ENCODE data around the gene PRDM16.

Gene PRDM16

GRCh38 chr1:3128431-3129132, 59.6 kb downstream of the PRDM16 start:
- DNase-seq: no peak

- no peak for DNase-seq
Observed at GRCh38 chr1:3129133-3129490, 60.1 kb downstream of the PRDM16 start.

GRCh38 chr1:3130268-3130667, 61.3 kb downstream of the PRDM16 start:
- DNase-seq: no peak

- DNase-seq: no peak
Observed at GRCh38 chr1:3132660-3133059, 63.7 kb downstream of the PRDM16 start.

GRCh38 chr1:3133686-3134085, 64.7 kb downstream of the PRDM16 start:
- no peak for DNase-seq

- DNase-seq: no peak
Observed at GRCh38 chr1:3134381-3135072, 65.5 kb downstream of the PRDM16 start.

GRCh38 chr1:3135073-3135702, 66.2 kb downstream of the PRDM16 start:
- no peak for DNase-seq

GRCh38 chr1:3135744-3136455, 66.9 kb downstream of the PRDM16 start:
- DNase-seq: no peak

GRCh38 chr1:3136532-3136931, 67.5 kb downstream of the PRDM16 start:
- DNase-seq: no peak

GRCh38 chr1:3137111-3138100, 68.4 kb downstream of the PRDM16 start:
- DNase-seq: no peak

GRCh38 chr1:3138623-3139151, 69.7 kb downstream of the PRDM16 start:
- DNase-seq: no peak

- DNase-seq: no peak
Observed at GRCh38 chr1:3139451-3139852, 70.4 kb downstream of the PRDM16 start.

- DNase-seq: no peak
Observed at GRCh38 chr1:3139871-3140361, 70.9 kb downstream of the PRDM16 start.

- no peak for DNase-seq
Observed at GRCh38 chr1:3140437-3140836, 71.4 kb downstream of the PRDM16 start.

- DNase-seq: no peak
Observed at GRCh38 chr1:3141129-3141528, 72.1 kb downstream of the PRDM16 start.

GRCh38 chr1:3141836-3142235, 72.8 kb downstream of the PRDM16 start:
- DNase-seq: no peak

- DNase-seq: no peak
Observed at GRCh38 chr1:3142236-3142635, 73.2 kb downstream of the PRDM16 start.

GRCh38 chr1:3142751-3143150, 73.7 kb downstream of the PRDM16 start:
- no peak for DNase-seq

- no peak for DNase-seq
Observed at GRCh38 chr1:3145532-3146325, 76.7 kb downstream of the PRDM16 start.

GRCh38 chr1:3146458-3146857, 77.5 kb downstream of the PRDM16 start:
- DNase-seq: no peak

GRCh38 chr1:3146907-3147306, 77.9 kb downstream of the PRDM16 start:
- no peak for DNase-seq
